A673 (cell line): ENCODE measurements around the gene NPAS2.

Source experiments
- CTCF ChIP-seq: fragments of 300-800, 200-600 bp; sonication (generic); conservative IDR thresholded peaks from 2 replicates; pipeline ENCODE4 v1.5.1; 2017; ENCODE audit warnings: low read depth, mild to moderate bottlenecking, antibody characterized with exemption, low read length, moderate library complexity, mixed read lengths
- EZH2 ChIP-seq: fragments of 200-600 bp; sonication (generic); IDR thresholded peaks from 2 replicates; pipeline ENCODE4 v1.6.1; 2017; ENCODE audit warnings: borderline replicate concordance, low read depth, mild to moderate bottlenecking, mixed read lengths, antibody characterized with exemption, low read length; ENCODE audit not compliant: poor library complexity, severe bottlenecking

- no peak for TF ChIP-seq EZH2
- no peak for TF ChIP-seq CTCF
Measured at GRCh38 chr2:100824842-100825241, 4.9 kb downstream of the NPAS2 start.
